GM23338 (cell line): ENCODE results near the gene MCUR1. TPM values are rescaled to one million over a fixed set of nuclear protein-coding genes. Genes with fewer than 3 reads are reported as not detected.

Source experiments
- ATAC-seq: fragments of 200-7000 bp; cut with Tn5 transposase; 3 replicates; pipeline ENCODE4 v1.9.1; 2020
- DNase-seq: peaks from one replicate; pipeline ENCODE4 v3.0.0-alpha.2; 2015; ENCODE audit warnings: low spot score
- H2AFZ ChIP-seq: fragments of 200-600 bp; sonication (generic); 2 replicates; pipeline ENCODE4 v1.8.0; 2016; ENCODE audit warnings: antibody characterized with exemption, mild to moderate bottlenecking, moderate library complexity
- H3F3A ChIP-seq: fragments of 200-600 bp; sonication (generic); replicated peaks from 2 replicates; pipeline ENCODE4 v1.8.0; 2017; ENCODE audit warnings: antibody characterized with exemption, mixed run types, low read depth
- H3K27ac ChIP-seq: fragments of 200-600 bp; sonication (generic); 2 replicates; pipeline ENCODE4 v1.6.1; 2016; ENCODE audit warnings: low read depth
- H3K27me3 ChIP-seq: fragments of 200-600 bp; sonication (generic); 2 replicates; pipeline ENCODE4 v1.8.0; 2016; ENCODE audit warnings: mild to moderate bottlenecking, mixed run types, moderate library complexity; ENCODE audit not compliant: insufficient read depth
- H3K36me3 ChIP-seq: fragments of 200-600 bp; sonication (generic); 2 replicates; pipeline ENCODE4 v1.8.0; 2016; ENCODE audit warnings: mild to moderate bottlenecking; ENCODE audit not compliant: insufficient read depth
- H3K4me1 ChIP-seq: fragments of 200-600 bp; sonication (generic); 2 replicates; pipeline ENCODE4 v1.8.0; 2016; ENCODE audit warnings: mild to moderate bottlenecking, moderate library complexity; ENCODE audit not compliant: insufficient read depth
- H3K4me2 ChIP-seq: fragments of 200-600 bp; sonication (generic); 2 replicates; pipeline ENCODE4 v1.7.1; 2017; ENCODE audit warnings: mixed run types
- H3K4me3 ChIP-seq: fragments of 200-600 bp; sonication (generic); 2 replicates; pipeline ENCODE4 v1.6.1; 2016; ENCODE audit warnings: mixed run types
- H3K79me2 ChIP-seq: fragments of 200-600 bp; sonication (generic); replicated peaks from 2 replicates; pipeline ENCODE4 v1.8.0; 2017; ENCODE audit warnings: mild to moderate bottlenecking; ENCODE audit not compliant: insufficient read depth
- H3K9me2 ChIP-seq: fragments of 200-600 bp; sonication (generic); 2 replicates; pipeline ENCODE4 v1.8.0; 2017; ENCODE audit not compliant: insufficient read depth
- H4K20me1 ChIP-seq: fragments of 200-600 bp; sonication (generic); replicated peaks from 2 replicates; pipeline ENCODE4 v1.8.0; 2017; ENCODE audit warnings: mild to moderate bottlenecking; ENCODE audit not compliant: insufficient read depth
- H3K27ac Mint-ChIP-seq: 2 replicates; pipeline ENCODE4 v1.8.0; 2020; ENCODE audit warnings: inconsistent platforms, mild to moderate bottlenecking, moderate library complexity, mixed read lengths
- H3K27me3 Mint-ChIP-seq: 3 replicates; pipeline ENCODE4 v1.8.0; 2022; ENCODE audit warnings: low read depth, mild to moderate bottlenecking, moderate library complexity, mixed read lengths, inconsistent platforms; ENCODE audit not compliant: insufficient read depth, poor library complexity
- H3K36me3 Mint-ChIP-seq: 3 replicates; pipeline ENCODE4 v1.8.0; 2021; ENCODE audit warnings: low read depth, mild to moderate bottlenecking, inconsistent platforms, moderate library complexity, mixed read lengths
- H3K4me1 Mint-ChIP-seq: 3 replicates; pipeline ENCODE4 v1.8.0; 2020; ENCODE audit warnings: mild to moderate bottlenecking, inconsistent platforms, mixed read lengths
- H3K4me3 Mint-ChIP-seq: 3 replicates; pipeline ENCODE4 v1.8.0; 2021; ENCODE audit warnings: moderate library complexity, mild to moderate bottlenecking, inconsistent platforms, mixed read lengths
- H3K9me3 Mint-ChIP-seq: 3 replicates; pipeline ENCODE4 v1.8.0; 2020; ENCODE audit warnings: moderate library complexity, mild to moderate bottlenecking, inconsistent platforms, mixed read lengths
- CREB1 ChIP-seq: fragments of 250-450 bp; sonication (Bioruptor Pico); IDR thresholded peaks from 2 replicates; pipeline ENCODE4 v1.5.0; 2020; ENCODE audit warnings: low read depth, mild to moderate bottlenecking, moderate library complexity
- EZH2 ChIP-seq: fragments of 200-600 bp; sonication (generic); IDR thresholded peaks from one replicate; pipeline ENCODE4 v1.8.0; 2017; ENCODE audit warnings: antibody characterized with exemption, mild to moderate bottlenecking, low read depth; ENCODE audit not compliant: unreplicated experiment
- EZH2phosphoT487 ChIP-seq: fragments of 200-600 bp; sonication (generic); IDR thresholded peaks from one replicate; pipeline ENCODE4 v1.8.1; 2018; ENCODE audit warnings: antibody characterized with exemption; ENCODE audit not compliant: unreplicated experiment
- JUNB ChIP-seq: IDR thresholded peaks from one replicate; pipeline ENCODE4 v1.6.1; 2016; ENCODE audit warnings: antibody characterized with exemption; ENCODE audit not compliant: unreplicated experiment
- NANOG ChIP-seq: IDR thresholded peaks from 2 replicates; pipeline ENCODE4 v1.6.1; 2016; ENCODE audit warnings: antibody characterized with exemption, borderline replicate concordance
- POLR2AphosphoS5 ChIP-seq: IDR thresholded peaks from 2 replicates; pipeline ENCODE4 v1.6.1; 2016; ENCODE audit warnings: antibody characterized with exemption, low read depth
- STAT1 ChIP-seq: IDR thresholded peaks from one replicate; pipeline ENCODE4 v1.6.1; 2016; ENCODE audit warnings: antibody characterized with exemption; ENCODE audit not compliant: unreplicated experiment
- ZNF114 ChIP-seq: fragments of 250-450 bp; sonication (Bioruptor Pico); IDR thresholded peaks from 2 replicates; pipeline ENCODE4 v1.5.0; 2020; ENCODE audit warnings: mild to moderate bottlenecking, moderate library complexity
- ZNF331 ChIP-seq: fragments of 250-450 bp; sonication (Bioruptor Pico); IDR thresholded peaks from 2 replicates; pipeline ENCODE4 v1.5.0; 2020; ENCODE audit warnings: low read depth, mild to moderate bottlenecking, moderate library complexity
- polyA plus RNA-seq: library from polyadenylated mRNA; unstranded; fragments of >200 nt; fragmentation: Nextera tagmentation; extraction: Ambion mirVana; gene quantifications from 2 replicates; pipeline ENCODE4 v1.2.1, GENCODE V29; 2016
- total RNA-seq: library from RNA; depleted of rRNA; stranded (reverse); fragments of >200 nt; shearing (Covaris generic); gene quantifications from 2 replicates; pipeline ENCODE4 v1.2.3, GENCODE V29; 2014
- TF ChIP-seq, protein P1 (sequence below): fragments of 250-450 bp; sonication (Bioruptor Pico); IDR thresholded peaks from 2 replicates; pipeline ENCODE4 v1.5.0; 2020; ENCODE audit warnings: mild to moderate bottlenecking, moderate library complexity
- TF ChIP-seq, protein P2 (sequence below): IDR thresholded peaks from one replicate; pipeline ENCODE4 v1.6.1; 2018; ENCODE audit warnings: antibody characterized with exemption; ENCODE audit not compliant: unreplicated experiment
- TF ChIP-seq, protein P3 (sequence below): IDR thresholded peaks from 2 replicates; pipeline ENCODE4 v1.6.1; 2016; ENCODE audit warnings: antibody characterized with exemption
- TF ChIP-seq, protein P4 (sequence below), 2 experiments: fragments of 200-600 bp in 1 of 2; sonication (generic) in 1 of 2; conservative IDR thresholded peaks; 2 replicates each; pipeline versions ENCODE4 v1.5.1 to v1.6.1; 2016 to 2017; ENCODE audit warnings: antibody characterized with exemption in 2 of 2, low read depth in 2 of 2, mild to moderate bottlenecking in 2 of 2, moderate library complexity in 1 of 2

The MCUR1 gene
- total and polyA plus RNA-seq, 2 experiments from 2014 or later = 21.0 to 65.3 TPM

DNA sequence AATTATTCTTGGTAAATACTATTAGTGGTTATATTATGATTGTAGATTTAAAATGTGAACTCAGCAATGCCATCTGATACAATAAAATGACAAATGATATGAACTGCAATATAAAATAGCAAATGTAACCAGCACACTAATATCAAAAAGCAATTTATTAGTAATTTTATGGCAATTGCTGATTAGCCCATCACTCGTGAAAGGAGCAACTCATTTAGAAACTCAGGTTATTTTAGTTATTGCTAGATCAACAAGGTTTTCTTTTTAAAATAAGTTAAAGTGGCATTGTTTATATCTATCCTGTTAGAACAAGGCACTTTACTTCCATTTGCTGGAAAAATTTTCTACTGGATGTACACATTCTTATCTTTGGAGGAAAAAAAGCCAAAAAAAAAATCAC is 18.4 kb upstream of the MCUR1 start:
- H2AFZ ChIP-seq = no peak overlapping the region
- no peak overlapping the region for H3K27ac ChIP-seq
- no peaks in the 10 kb centered on the region for H3K27me3 ChIP-seq
- Mint-ChIP-seq H3K4me3 (no peak overlapping the region), H3K27me3 (peaks cover 2% of the 10 kb centered on the region), H3K36me3 (peaks cover 3% of the 10 kb centered on the region; the same call in 1 of the 3 replicates), H3K4me1 (no peaks in the 10 kb centered on the region), H3K27ac (no peak overlapping the region), H3K9me3 (peaks cover 11% of the 10 kb centered on the region; the same call in 2 of the 3 replicates)
- H3K4me3 ChIP-seq = no peak overlapping the region
- no peaks in the 10 kb centered on the region for H3F3A ChIP-seq
- no peaks in the 10 kb centered on the region for H3K4me1 ChIP-seq
- H3K36me3 ChIP-seq = no peaks in the 10 kb centered on the region
- H4K20me1 ChIP-seq = no peaks in the 10 kb centered on the region
- ATAC-seq = no peak
- no peak overlapping the region for H3K4me2 ChIP-seq
- no peaks in the 10 kb centered on the region for H3K79me2 ChIP-seq
- DNase-seq = no peak
- no peaks in the 10 kb centered on the region for H3K9me2 ChIP-seq
- TF ChIP-seq NANOG (no peak), ZNF114 (CRISPR knock-in tag) (no peak), JUNB (no peak), ZNF331 (CRISPR knock-in tag) (no peak), STAT1 (no peak), EZH2 (no peak), EZH2phosphoT487 (no peak), POLR2AphosphoS5 (no peak), CREB1 (CRISPR knock-in tag) (no peak)
- TF ChIP-seq, protein P1, sequence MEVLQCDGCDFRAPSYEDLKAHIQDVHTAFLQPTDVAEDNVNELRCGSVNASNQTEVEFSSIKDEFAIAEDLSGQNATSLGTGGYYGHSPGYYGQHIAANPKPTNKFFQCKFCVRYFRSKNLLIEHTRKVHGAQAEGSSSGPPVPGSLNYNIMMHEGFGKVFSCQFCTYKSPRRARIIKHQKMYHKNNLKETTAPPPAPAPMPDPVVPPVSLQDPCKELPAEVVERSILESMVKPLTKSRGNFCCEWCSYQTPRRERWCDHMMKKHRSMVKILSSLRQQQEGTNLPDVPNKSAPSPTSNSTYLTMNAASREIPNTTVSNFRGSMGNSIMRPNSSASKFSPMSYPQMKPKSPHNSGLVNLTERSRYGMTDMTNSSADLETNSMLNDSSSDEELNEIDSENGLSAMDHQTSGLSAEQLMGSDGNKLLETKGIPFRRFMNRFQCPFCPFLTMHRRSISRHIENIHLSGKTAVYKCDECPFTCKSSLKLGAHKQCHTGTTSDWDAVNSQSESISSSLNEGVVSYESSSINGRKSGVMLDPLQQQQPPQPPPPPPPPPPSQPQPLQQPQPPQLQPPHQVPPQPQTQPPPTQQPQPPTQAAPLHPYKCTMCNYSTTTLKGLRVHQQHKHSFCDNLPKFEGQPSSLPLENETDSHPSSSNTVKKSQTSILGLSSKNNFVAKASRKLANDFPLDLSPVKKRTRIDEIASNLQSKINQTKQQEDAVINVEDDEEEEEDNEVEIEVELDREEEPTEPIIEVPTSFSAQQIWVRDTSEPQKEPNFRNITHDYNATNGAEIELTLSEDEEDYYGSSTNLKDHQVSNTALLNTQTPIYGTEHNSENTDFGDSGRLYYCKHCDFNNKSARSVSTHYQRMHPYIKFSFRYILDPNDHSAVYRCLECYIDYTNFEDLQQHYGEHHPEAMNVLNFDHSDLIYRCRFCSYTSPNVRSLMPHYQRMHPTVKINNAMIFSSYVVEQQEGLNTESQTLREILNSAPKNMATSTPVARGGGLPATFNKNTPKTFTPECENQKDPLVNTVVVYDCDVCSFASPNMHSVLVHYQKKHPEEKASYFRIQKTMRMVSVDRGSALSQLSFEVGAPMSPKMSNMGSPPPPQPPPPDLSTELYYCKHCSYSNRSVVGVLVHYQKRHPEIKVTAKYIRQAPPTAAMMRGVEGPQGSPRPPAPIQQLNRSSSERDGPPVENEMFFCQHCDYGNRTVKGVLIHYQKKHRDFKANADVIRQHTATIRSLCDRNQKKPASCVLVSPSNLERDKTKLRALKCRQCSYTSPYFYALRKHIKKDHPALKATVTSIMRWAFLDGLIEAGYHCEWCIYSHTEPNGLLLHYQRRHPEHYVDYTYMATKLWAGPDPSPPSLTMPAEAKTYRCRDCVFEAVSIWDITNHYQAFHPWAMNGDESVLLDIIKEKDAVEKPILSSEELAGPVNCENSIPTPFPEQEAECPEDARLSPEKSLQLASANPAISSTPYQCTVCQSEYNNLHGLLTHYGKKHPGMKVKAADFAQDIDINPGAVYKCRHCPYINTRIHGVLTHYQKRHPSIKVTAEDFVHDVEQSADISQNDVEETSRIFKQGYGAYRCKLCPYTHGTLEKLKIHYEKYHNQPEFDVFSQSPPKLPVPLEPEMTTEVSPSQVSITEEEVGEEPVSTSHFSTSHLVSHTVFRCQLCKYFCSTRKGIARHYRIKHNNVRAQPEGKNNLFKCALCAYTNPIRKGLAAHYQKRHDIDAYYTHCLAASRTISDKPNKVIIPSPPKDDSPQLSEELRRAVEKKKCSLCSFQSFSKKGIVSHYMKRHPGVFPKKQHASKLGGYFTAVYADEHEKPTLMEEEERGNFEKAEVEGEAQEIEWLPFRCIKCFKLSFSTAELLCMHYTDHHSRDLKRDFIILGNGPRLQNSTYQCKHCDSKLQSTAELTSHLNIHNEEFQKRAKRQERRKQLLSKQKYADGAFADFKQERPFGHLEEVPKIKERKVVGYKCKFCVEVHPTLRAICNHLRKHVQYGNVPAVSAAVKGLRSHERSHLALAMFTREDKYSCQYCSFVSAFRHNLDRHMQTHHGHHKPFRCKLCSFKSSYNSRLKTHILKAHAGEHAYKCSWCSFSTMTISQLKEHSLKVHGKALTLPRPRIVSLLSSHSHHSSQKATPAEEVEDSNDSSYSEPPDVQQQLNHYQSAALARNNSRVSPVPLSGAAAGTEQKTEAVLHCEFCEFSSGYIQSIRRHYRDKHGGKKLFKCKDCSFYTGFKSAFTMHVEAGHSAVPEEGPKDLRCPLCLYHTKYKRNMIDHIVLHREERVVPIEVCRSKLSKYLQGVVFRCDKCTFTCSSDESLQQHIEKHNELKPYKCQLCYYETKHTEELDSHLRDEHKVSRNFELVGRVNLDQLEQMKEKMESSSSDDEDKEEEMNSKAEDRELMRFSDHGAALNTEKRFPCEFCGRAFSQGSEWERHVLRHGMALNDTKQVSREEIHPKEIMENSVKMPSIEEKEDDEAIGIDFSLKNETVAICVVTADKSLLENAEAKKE (CRISPR knock-in tag) = no peak
- TF ChIP-seq, protein P2, sequence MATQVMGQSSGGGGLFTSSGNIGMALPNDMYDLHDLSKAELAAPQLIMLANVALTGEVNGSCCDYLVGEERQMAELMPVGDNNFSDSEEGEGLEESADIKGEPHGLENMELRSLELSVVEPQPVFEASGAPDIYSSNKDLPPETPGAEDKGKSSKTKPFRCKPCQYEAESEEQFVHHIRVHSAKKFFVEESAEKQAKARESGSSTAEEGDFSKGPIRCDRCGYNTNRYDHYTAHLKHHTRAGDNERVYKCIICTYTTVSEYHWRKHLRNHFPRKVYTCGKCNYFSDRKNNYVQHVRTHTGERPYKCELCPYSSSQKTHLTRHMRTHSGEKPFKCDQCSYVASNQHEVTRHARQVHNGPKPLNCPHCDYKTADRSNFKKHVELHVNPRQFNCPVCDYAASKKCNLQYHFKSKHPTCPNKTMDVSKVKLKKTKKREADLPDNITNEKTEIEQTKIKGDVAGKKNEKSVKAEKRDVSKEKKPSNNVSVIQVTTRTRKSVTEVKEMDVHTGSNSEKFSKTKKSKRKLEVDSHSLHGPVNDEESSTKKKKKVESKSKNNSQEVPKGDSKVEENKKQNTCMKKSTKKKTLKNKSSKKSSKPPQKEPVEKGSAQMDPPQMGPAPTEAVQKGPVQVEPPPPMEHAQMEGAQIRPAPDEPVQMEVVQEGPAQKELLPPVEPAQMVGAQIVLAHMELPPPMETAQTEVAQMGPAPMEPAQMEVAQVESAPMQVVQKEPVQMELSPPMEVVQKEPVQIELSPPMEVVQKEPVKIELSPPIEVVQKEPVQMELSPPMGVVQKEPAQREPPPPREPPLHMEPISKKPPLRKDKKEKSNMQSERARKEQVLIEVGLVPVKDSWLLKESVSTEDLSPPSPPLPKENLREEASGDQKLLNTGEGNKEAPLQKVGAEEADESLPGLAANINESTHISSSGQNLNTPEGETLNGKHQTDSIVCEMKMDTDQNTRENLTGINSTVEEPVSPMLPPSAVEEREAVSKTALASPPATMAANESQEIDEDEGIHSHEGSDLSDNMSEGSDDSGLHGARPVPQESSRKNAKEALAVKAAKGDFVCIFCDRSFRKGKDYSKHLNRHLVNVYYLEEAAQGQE = no peak
- TF ChIP-seq, protein P3, sequence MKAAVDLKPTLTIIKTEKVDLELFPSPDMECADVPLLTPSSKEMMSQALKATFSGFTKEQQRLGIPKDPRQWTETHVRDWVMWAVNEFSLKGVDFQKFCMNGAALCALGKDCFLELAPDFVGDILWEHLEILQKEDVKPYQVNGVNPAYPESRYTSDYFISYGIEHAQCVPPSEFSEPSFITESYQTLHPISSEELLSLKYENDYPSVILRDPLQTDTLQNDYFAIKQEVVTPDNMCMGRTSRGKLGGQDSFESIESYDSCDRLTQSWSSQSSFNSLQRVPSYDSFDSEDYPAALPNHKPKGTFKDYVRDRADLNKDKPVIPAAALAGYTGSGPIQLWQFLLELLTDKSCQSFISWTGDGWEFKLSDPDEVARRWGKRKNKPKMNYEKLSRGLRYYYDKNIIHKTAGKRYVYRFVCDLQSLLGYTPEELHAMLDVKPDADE = no peak
- TF ChIP-seq, protein P4, sequence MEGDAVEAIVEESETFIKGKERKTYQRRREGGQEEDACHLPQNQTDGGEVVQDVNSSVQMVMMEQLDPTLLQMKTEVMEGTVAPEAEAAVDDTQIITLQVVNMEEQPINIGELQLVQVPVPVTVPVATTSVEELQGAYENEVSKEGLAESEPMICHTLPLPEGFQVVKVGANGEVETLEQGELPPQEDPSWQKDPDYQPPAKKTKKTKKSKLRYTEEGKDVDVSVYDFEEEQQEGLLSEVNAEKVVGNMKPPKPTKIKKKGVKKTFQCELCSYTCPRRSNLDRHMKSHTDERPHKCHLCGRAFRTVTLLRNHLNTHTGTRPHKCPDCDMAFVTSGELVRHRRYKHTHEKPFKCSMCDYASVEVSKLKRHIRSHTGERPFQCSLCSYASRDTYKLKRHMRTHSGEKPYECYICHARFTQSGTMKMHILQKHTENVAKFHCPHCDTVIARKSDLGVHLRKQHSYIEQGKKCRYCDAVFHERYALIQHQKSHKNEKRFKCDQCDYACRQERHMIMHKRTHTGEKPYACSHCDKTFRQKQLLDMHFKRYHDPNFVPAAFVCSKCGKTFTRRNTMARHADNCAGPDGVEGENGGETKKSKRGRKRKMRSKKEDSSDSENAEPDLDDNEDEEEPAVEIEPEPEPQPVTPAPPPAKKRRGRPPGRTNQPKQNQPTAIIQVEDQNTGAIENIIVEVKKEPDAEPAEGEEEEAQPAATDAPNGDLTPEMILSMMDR (conservative IDR thresholded peaks at IDR 0.05; ENCODE audit: low read depth in 2 of 2) = no peak
